GM21360 (cell line): ENCODE results near the gene SH3GL3.

Experiments
- ATAC-seq: cut with Tn5 transposase; IDR thresholded peaks from one replicate; pipeline ENCODE4 v1.9.1; 2021; ENCODE audit warnings: mild to moderate bottlenecking, moderate library complexity; ENCODE audit not compliant: unreplicated experiment

Gene SH3GL3

GRCh38 chr15:83658430-83659416 is 211.6 kb downstream of the SH3GL3 start:
- ATAC-seq, result no peak

- ATAC-seq, result no peak
These were observed 212.3 kb downstream of the SH3GL3 start for GRCh38 chr15:83659417-83659812.

- ATAC-seq, result no peak
These were observed 218.3 kb downstream of the SH3GL3 start for GRCh38 chr15:83665480-83665879.
